OCI-LY7 (cell line): ENCODE measurements around the gene CIB1. TPM values are rescaled to one million over a fixed set of nuclear protein-coding genes. Genes with fewer than 3 reads are reported as not detected.
A peak's percentile ranks its signal among the peaks of the same experiment; 100 is the strongest.

ENCODE experiments used
- BruUV-seq: library from RNA; stranded (reverse); fragments of 400-500 nt; replicated peaks from 2 replicates; lab custom pipeline; 2021; lab: Mats Ljungman, UMichigan
- CTCF ChIA-PET: fragments of 300-600 bp; sonication (Branson Sonifier 250); formaldehyde crosslinking; loops from one replicate; lab custom pipeline; 2022; ENCODE audit warnings: antibody characterized with exemption; ENCODE audit not compliant: unreplicated experiment; lab: Charles Lee
- POLR2A ChIA-PET: fragments of 300-600 bp; sonication (Branson Sonifier 250); formaldehyde crosslinking; loops from one replicate; lab custom pipeline; 2022; ENCODE audit warnings: antibody characterized with exemption; lab: Charles Lee
- DNase-seq: peaks from one replicate; pipeline ENCODE4 v3.0.0-alpha.2; 2015; ENCODE audit warnings: low spot score
- H2AFZ ChIP-seq: fragments of 200-600 bp; sonication (generic), shearing (Covaris generic); 2 replicates; pipeline ENCODE4 v1.6.1; 2014; ENCODE audit warnings: mild to moderate bottlenecking, antibody characterized with exemption, low read length, moderate library complexity
- H3K27ac ChIP-seq: fragments of 200-600 bp; sonication (generic); 2 replicates; pipeline ENCODE4 v1.5.1; 2014; ENCODE audit warnings: mixed run types, low read depth, mild to moderate bottlenecking, moderate library complexity, low read length, inconsistent platforms; ENCODE audit not compliant: poor library complexity, severe bottlenecking
- H3K36me3 ChIP-seq: fragments of 200-600 bp; sonication (generic); 2 replicates; pipeline ENCODE4 v1.6.1; 2014; ENCODE audit warnings: mild to moderate bottlenecking, antibody characterized with exemption, low read length, moderate library complexity, mixed read lengths; ENCODE audit not compliant: insufficient read depth
- H3K4me1 ChIP-seq: fragments of 200-600 bp; sonication (generic); 2 replicates; pipeline ENCODE4 v1.5.1; 2014; ENCODE audit warnings: mild to moderate bottlenecking, low read length; ENCODE audit not compliant: insufficient read depth, poor library complexity, severe bottlenecking
- H3K4me2 ChIP-seq: fragments of 200-600 bp; sonication (generic); 2 replicates; pipeline ENCODE4 v1.6.1; 2014; ENCODE audit warnings: mild to moderate bottlenecking, low read length
- H3K4me3 ChIP-seq: fragments of 200-600 bp; sonication (generic); 2 replicates; pipeline ENCODE4 v1.5.1; 2014; ENCODE audit warnings: mild to moderate bottlenecking, low read depth, low read length; ENCODE audit not compliant: poor library complexity, severe bottlenecking
- H3K79me2 ChIP-seq: fragments of 200-600 bp; sonication (generic); 2 replicates; pipeline ENCODE4 v1.6.1; 2016; ENCODE audit warnings: low read depth, mild to moderate bottlenecking, low read length, moderate library complexity, mixed read lengths; ENCODE audit not compliant: insufficient read depth
- H3K9me2 ChIP-seq: fragments of 200-600 bp; sonication (generic); 2 replicates; pipeline ENCODE4 v1.6.1; 2016; ENCODE audit warnings: mild to moderate bottlenecking, low read length, mixed read lengths; ENCODE audit not compliant: insufficient read depth
- H3K9me3 ChIP-seq: fragments of 200-600 bp; sonication (generic); 2 replicates; pipeline ENCODE4 v1.6.1; 2014; ENCODE audit warnings: mild to moderate bottlenecking, mixed run types, low read length, mixed read lengths
- H4K20me1 ChIP-seq: fragments of 200-600 bp; sonication (generic); 2 replicates; pipeline ENCODE4 v1.6.1; 2014; ENCODE audit warnings: mild to moderate bottlenecking, antibody characterized with exemption, low read length, moderate library complexity, mixed read lengths; ENCODE audit not compliant: insufficient read depth
- CTCF ChIP-seq: fragments of 200-600 bp; sonication (generic); conservative IDR thresholded peaks from 2 replicates; pipeline ENCODE4 v1.5.1; 2014; ENCODE audit warnings: mild to moderate bottlenecking, antibody characterized with exemption, low read length, moderate library complexity, mixed read lengths
- EZH2phosphoT487 ChIP-seq: fragments of 200-600 bp; sonication (generic); IDR thresholded peaks from 2 replicates; pipeline ENCODE4 v1.6.1; 2018; ENCODE audit warnings: low read depth, borderline replicate concordance, mild to moderate bottlenecking, mixed run types, antibody characterized with exemption, low read length, moderate library complexity, mixed read lengths
- intact Hi-C: fragments of 100-400 bp; cut with micrococcal nuclease; formaldehyde crosslinking; loops from one replicate; pipeline ENCODE4 v1.10.0; 2022; ENCODE audit not compliant: unreplicated experiment
- total RNA-seq, 2 experiments: library from RNA; depleted of rRNA in 1 of 2; stranded (reverse); fragments of >200 nt in 1 of 2; shearing (Covaris generic) in 1 of 2; gene quantifications; 2 replicates each; pipeline ENCODE4 v1.2.3, GENCODE V29; 2014 to 2022

Gene CIB1
- total RNA-seq, 2 experiments from 2014 or later = 52.8 to 54.5 TPM

DNA sequence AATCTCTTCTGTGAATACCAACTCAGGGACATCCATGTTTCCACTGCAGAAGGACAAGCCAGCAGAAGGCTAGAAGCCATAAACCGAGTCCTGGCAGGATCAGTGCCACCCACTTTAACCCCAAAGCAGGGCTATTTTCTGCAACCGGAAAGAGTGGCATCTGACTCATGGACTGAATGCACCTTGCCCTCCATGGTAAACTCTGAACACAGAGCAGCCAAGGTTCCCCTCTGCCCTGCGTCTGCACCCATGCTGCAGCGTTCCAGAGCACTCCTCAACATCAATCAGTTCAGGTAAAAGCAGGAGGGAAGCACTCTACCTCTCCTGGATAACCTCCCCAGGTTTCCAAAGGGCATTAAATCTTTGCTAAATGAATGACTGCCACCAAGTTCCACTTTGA is 30.9 kb upstream of the CIB1 start:
- Histone ChIP-seq H3K27ac (peak overlapping the region; percentile 81), H3K4me2 (peak overlapping the region; percentile 87), H3K4me3 (peak overlapping the region; percentile 74), H3K79me2 (peaks cover 35% of the 10 kb centered on the region), H3K36me3 (peaks cover 24% of the 10 kb centered on the region), H3K4me1 (peaks cover 39% of the 10 kb centered on the region), H2AFZ (peak overlapping the region; percentile 78), H3K9me3 (no peaks in the 10 kb centered on the region), H4K20me1 (peaks cover 7% of the 10 kb centered on the region; the same call in 1 of the 2 replicates), H3K9me2 (no peaks in the 10 kb centered on the region)
- intact Hi-C loops = loop anchor here (1.0 to 5.0 kb wide), 3 partner anchors 30 to 668 kb away; partner anchors contain the start of genes GDPGP1 and HDDC3
- ChIA-PET POLR2A (no interaction called here), CTCF (no interaction called here)
- DNase-seq = peak; percentile 11
- TF ChIP-seq CTCF = no peak
- no peak for TF ChIP-seq EZH2phosphoT487
- BruUV-seq = no TSS peak

DNA sequence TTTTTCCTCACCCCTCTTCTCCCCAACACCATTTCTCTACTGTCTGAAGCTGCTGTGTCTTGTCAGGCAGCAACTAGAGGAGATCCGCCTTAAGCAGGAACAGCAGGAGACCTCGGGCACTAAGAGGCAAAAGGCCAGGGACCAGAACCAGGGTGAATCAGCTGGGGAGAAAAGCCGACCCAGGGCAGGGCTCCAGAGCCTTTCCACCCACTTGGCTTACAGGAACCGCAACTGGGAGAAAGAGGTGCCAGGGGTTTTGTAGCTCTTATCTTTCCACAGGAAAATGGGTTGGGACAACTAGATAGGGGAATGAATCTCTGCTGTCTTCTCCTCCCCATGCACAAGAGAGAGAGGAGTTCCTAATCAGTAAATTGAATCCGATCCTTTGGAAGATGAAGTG is 28.7 kb upstream of the CIB1 start:
- H3K4me2 ChIP-seq = no peak overlapping the region

More for the DNA sequence above, 28.7 kb upstream of the CIB1 start:
- peaks cover 8% of the 10 kb centered on the region for H3K36me3 ChIP-seq
- intact Hi-C loops = no loop called here
- peaks cover 7% of the 10 kb centered on the region; the same call in 1 of the 2 replicates for H4K20me1 ChIP-seq
- no peak overlapping the region for H3K27ac ChIP-seq
- peaks cover 15% of the 10 kb centered on the region for H3K79me2 ChIP-seq
- TF ChIP-seq CTCF (no peak), EZH2phosphoT487 (no peak)
- peaks cover 24% of the 10 kb centered on the region for H3K4me1 ChIP-seq
- no peak overlapping the region for H2AFZ ChIP-seq
- no peaks in the 10 kb centered on the region for H3K9me2 ChIP-seq
- no peak overlapping the region for H3K4me3 ChIP-seq
- no peak for DNase-seq
- H3K9me3 ChIP-seq = no peaks in the 10 kb centered on the region
- CTCF ChIA-PET = no interaction called here
- BruUV-seq = no TSS peak
- POLR2A ChIA-PET = interaction anchor here (0.6 to 1.3 kb wide), 2 partner anchors 14 to 28 kb away, joined by 5 to 9 read pairs; partner anchors contain the start of genes CIB1 and GDPGP1
